GM19025 (cell line): ENCODE measurements around the gene GFOD2.
"Not testable (repeated sequence)": the region's sequence is repeated elsewhere in the genome, so short reads cannot be mapped to it uniquely, and the experiment has no call there.

ENCODE experiments used
- ATAC-seq: cut with Tn5 transposase; IDR thresholded peaks from one replicate; pipeline ENCODE4 v1.9.1; 2021; ENCODE audit warnings: mild to moderate bottlenecking, low read depth, moderate library complexity; ENCODE audit not compliant: unreplicated experiment

The GFOD2 gene

GRCh38 chr16:67719048-67719777 is at the start of gene GFOD2:
TSS of gene GFOD2 (minus strand) at chr16:67719316. CDS start at chr16:67685715, 33,601 bp downstream.
- ATAC-seq = peak; percentile 88

GRCh38 chr16:67767953-67768352 is 48.8 kb upstream of the GFOD2 start:
- no peak for ATAC-seq

- no peak for ATAC-seq
Observed at GRCh38 chr16:67766291-67766690, 47.2 kb upstream of the GFOD2 start.

- no peak for ATAC-seq
Observed at GRCh38 chr16:67764158-67764667, 45.1 kb upstream of the GFOD2 start.

- no peak for ATAC-seq
Observed at GRCh38 chr16:67763066-67763465, 44.0 kb upstream of the GFOD2 start.

GRCh38 chr16:67762385-67762784 is 43.3 kb upstream of the GFOD2 start:
- no peak for ATAC-seq

- ATAC-seq = no peak
Observed at GRCh38 chr16:67761924-67762323, 42.8 kb upstream of the GFOD2 start.

GRCh38 chr16:67760956-67761230 is 41.8 kb upstream of the GFOD2 start:
- no peak for ATAC-seq

- ATAC-seq = no peak
Observed at GRCh38 chr16:67760206-67760955, 41.3 kb upstream of the GFOD2 start.

GRCh38 chr16:67758966-67759365 is 39.9 kb upstream of the GFOD2 start:
- ATAC-seq = no peak

GRCh38 chr16:67758006-67758405 is 38.9 kb upstream of the GFOD2 start:
- no peak for ATAC-seq

- ATAC-seq = no peak
Observed at GRCh38 chr16:67752641-67753040, 33.5 kb upstream of the GFOD2 start.

GRCh38 chr16:67751331-67751730 is 32.2 kb upstream of the GFOD2 start:
- not testable (repeated sequence) for ATAC-seq

- ATAC-seq = peak; percentile 73
Observed at GRCh38 chr16:67750466-67750865, 31.4 kb upstream of the GFOD2 start.

- no peak for ATAC-seq
Observed at GRCh38 chr16:67749436-67750078, 30.4 kb upstream of the GFOD2 start.

GRCh38 chr16:67748834-67749233 is 29.7 kb upstream of the GFOD2 start:
- no peak for ATAC-seq

- no peak for ATAC-seq
Observed at GRCh38 chr16:67746846-67747245, 27.7 kb upstream of the GFOD2 start.

- ATAC-seq = no peak
Observed at GRCh38 chr16:67741118-67741517, 22.0 kb upstream of the GFOD2 start.

- ATAC-seq = no peak
Observed at GRCh38 chr16:67740391-67740790, 21.3 kb upstream of the GFOD2 start.

- ATAC-seq = no peak
Observed at GRCh38 chr16:67736858-67737257, 17.7 kb upstream of the GFOD2 start.

GRCh38 chr16:67734731-67735201 is 15.7 kb upstream of the GFOD2 start:
- no peak for ATAC-seq
